Smooth muscle cell (in vitro differentiated cells): ENCODE results near the gene CAMTA1. TPM values are rescaled to one million over a fixed set of nuclear protein-coding genes. Genes with fewer than 3 reads are reported as not detected.

Experiments
- DNase-seq: peaks from one replicate; lab custom pipeline; 2025; ENCODE audit not compliant: unreplicated experiment; lab: John Stamatoyannopoulos, UW
- H2AFZ ChIP-seq: fragments of 200-600 bp; sonication (generic); 2 replicates; pipeline ENCODE4 v1.6.0; 2016; ENCODE audit warnings: antibody characterized with exemption, low read depth, mild to moderate bottlenecking
- H3F3A ChIP-seq: fragments of 200-600 bp; sonication (generic); 2 replicates; pipeline ENCODE4 v1.6.0; 2017; ENCODE audit warnings: antibody characterized with exemption, low read depth
- H3K27ac ChIP-seq: fragments of 200-600 bp; sonication (generic); 2 replicates; pipeline ENCODE4 v1.5.1; 2016; ENCODE audit warnings: low read depth, mild to moderate bottlenecking
- H3K27me3 ChIP-seq: fragments of 200-600 bp; sonication (generic); 2 replicates; pipeline ENCODE4 v1.6.1; 2016; ENCODE audit warnings: low read depth, mild to moderate bottlenecking
- H3K36me3 ChIP-seq: fragments of 200-600 bp; sonication (generic); 2 replicates; pipeline ENCODE4 v1.5.1; 2016; ENCODE audit warnings: low read depth
- H3K4me1 ChIP-seq: fragments of 200-600 bp; sonication (generic); 2 replicates; pipeline ENCODE4 v1.5.1; 2016; ENCODE audit warnings: low read depth
- H3K4me2 ChIP-seq: fragments of 200-600 bp; sonication (generic); 2 replicates; pipeline ENCODE4 v1.6.0; 2016; ENCODE audit warnings: mild to moderate bottlenecking
- H3K4me3 ChIP-seq: fragments of 200-600 bp; sonication (generic); 2 replicates; pipeline ENCODE4 v1.5.1; 2016; ENCODE audit warnings: mild to moderate bottlenecking
- H3K79me2 ChIP-seq: fragments of 200-600 bp; sonication (generic); 2 replicates; pipeline ENCODE4 v1.6.0; 2016; ENCODE audit warnings: low read depth, mild to moderate bottlenecking
- H3K9ac ChIP-seq: fragments of 200-600 bp; sonication (generic); 2 replicates; pipeline ENCODE4 v1.6.0; 2016; ENCODE audit warnings: low read depth
- H3K9me3 ChIP-seq: fragments of 200-600 bp; sonication (generic); replicated peaks from 2 replicates; pipeline ENCODE4 v1.5.1; 2016; ENCODE audit warnings: low read depth
- H4K20me1 ChIP-seq: fragments of 200-600 bp; sonication (generic); 2 replicates; pipeline ENCODE4 v1.6.0; 2016; ENCODE audit warnings: low read depth
- CTCF ChIP-seq: fragments of 200-600 bp; sonication (generic); IDR thresholded peaks from 2 replicates; pipeline ENCODE4 v1.5.1; 2017; ENCODE audit warnings: borderline replicate concordance, mild to moderate bottlenecking, antibody characterized with exemption; ENCODE audit not compliant: insufficient read depth, poor library complexity, severe bottlenecking
- WGBS: methylation state at CpG from one replicate; pipeline ENCODE4 v1.1.7; 2016; ENCODE audit warnings: low lambda C conversion rate; 5-methylcytosine and 5-hydroxymethylcytosine counted together
- polyA plus RNA-seq: library from polyadenylated mRNA; unstranded; fragments of >200 nt; fragmentation: Nextera tagmentation; extraction: Ambion mirVana; gene quantifications from 2 replicates; pipeline ENCODE4 v1.2.1, GENCODE V29; 2016
- total RNA-seq: library from RNA; depleted of rRNA; stranded (reverse); fragments of >200 nt; gene quantifications from 2 replicates; pipeline ENCODE4 v1.2.3, GENCODE V29; 2014

CAMTA1 gene
- total and polyA plus RNA-seq, 2 experiments from 2014 or later: 139 to 145 TPM

- DNase-seq: no peak
- H3K9ac ChIP-seq: no peak overlapping the region
- WGBS: 27% methylated on average over 1 of the region's 1 CpG
Measured at GRCh38 chr1:7393136-7393535, 607.9 kb downstream of the CAMTA1 start.

GRCh38 chr1:7395251-7395650, 610.0 kb downstream of the CAMTA1 start:
- H3K27me3 ChIP-seq: no peaks in the 10 kb centered on the region
- no peaks in the 10 kb centered on the region for H4K20me1 ChIP-seq
- no peaks in the 10 kb centered on the region for H3F3A ChIP-seq
- TF ChIP-seq CTCF: no peak
- H3K79me2 ChIP-seq: no peaks in the 10 kb centered on the region
- peaks cover 5% of the 10 kb centered on the region for H3K9me3 ChIP-seq
- H3K4me1 ChIP-seq: no peaks in the 10 kb centered on the region
- no peak overlapping the region for H3K27ac ChIP-seq
- H3K36me3 ChIP-seq: no peaks in the 10 kb centered on the region
- no peak overlapping the region for H3K4me3 ChIP-seq
- no peak overlapping the region for H3K9ac ChIP-seq
- DNase-seq: no peak
- 83% methylated on average over 1 of the region's 1 CpG for whole genome bisulfite sequencing
- H3K4me2 ChIP-seq: no peak overlapping the region
- no peak overlapping the region for H2AFZ ChIP-seq

More at GRCh38 chr1:7393136-7393535, 607.9 kb downstream of the CAMTA1 start:
- peaks cover 5% of the 10 kb centered on the region for H3K9me3 ChIP-seq
- H4K20me1 ChIP-seq: no peaks in the 10 kb centered on the region
- no peak overlapping the region for H3K4me3 ChIP-seq
- H3K4me1 ChIP-seq: peaks cover 10% of the 10 kb centered on the region
- H3K4me2 ChIP-seq: no peak overlapping the region
- H3K27ac ChIP-seq: no peak overlapping the region
- H3K79me2 ChIP-seq: no peaks in the 10 kb centered on the region
- TF ChIP-seq CTCF: no peak
- no peaks in the 10 kb centered on the region for H3K36me3 ChIP-seq
- no peaks in the 10 kb centered on the region for H3K27me3 ChIP-seq
- peaks cover 3% of the 10 kb centered on the region for H3F3A ChIP-seq
- no peak overlapping the region for H2AFZ ChIP-seq

GRCh38 chr1:7398982-7399381, 613.7 kb downstream of the CAMTA1 start:
- Histone ChIP-seq H3K4me1 (peaks cover 7% of the 10 kb centered on the region), H3K27ac (no peak overlapping the region), H3K4me3 (no peak overlapping the region), H3K27me3 (no peaks in the 10 kb centered on the region), H4K20me1 (no peaks in the 10 kb centered on the region), H2AFZ (no peak overlapping the region), H3K36me3 (no peaks in the 10 kb centered on the region), H3K9me3 (peaks cover 5% of the 10 kb centered on the region), H3K9ac (no peak overlapping the region), H3F3A (no peaks in the 10 kb centered on the region), H3K4me2 (no peak overlapping the region), H3K79me2 (no peaks in the 10 kb centered on the region)
- DNase-seq: no peak
- WGBS: 73% methylated on average over 1 of the region's 1 CpG
- no peak for TF ChIP-seq CTCF

- H3K27me3 ChIP-seq: no peaks in the 10 kb centered on the region
- 98% methylated on average over 1 of the region's 1 CpG for WGBS
- no peak overlapping the region for H3K27ac ChIP-seq
- peaks cover 7% of the 10 kb centered on the region for H3K4me1 ChIP-seq
- no peak overlapping the region for H3K4me3 ChIP-seq
- no peaks in the 10 kb centered on the region for H3K79me2 ChIP-seq
- H3K9ac ChIP-seq: no peak overlapping the region
- no peaks in the 10 kb centered on the region for H3F3A ChIP-seq
- no peak overlapping the region for H3K4me2 ChIP-seq
- no peaks in the 10 kb centered on the region for H3K36me3 ChIP-seq
- H4K20me1 ChIP-seq: no peaks in the 10 kb centered on the region
- H3K9me3 ChIP-seq: peaks cover 5% of the 10 kb centered on the region
- no peak for DNase-seq
- TF ChIP-seq CTCF: no peak
- no peak overlapping the region for H2AFZ ChIP-seq
Measured at GRCh38 chr1:7399514-7400125, 614.4 kb downstream of the CAMTA1 start.
